Measurements from ENCODE around the gene PDLIM1.

The PDLIM1 gene

DNA sequence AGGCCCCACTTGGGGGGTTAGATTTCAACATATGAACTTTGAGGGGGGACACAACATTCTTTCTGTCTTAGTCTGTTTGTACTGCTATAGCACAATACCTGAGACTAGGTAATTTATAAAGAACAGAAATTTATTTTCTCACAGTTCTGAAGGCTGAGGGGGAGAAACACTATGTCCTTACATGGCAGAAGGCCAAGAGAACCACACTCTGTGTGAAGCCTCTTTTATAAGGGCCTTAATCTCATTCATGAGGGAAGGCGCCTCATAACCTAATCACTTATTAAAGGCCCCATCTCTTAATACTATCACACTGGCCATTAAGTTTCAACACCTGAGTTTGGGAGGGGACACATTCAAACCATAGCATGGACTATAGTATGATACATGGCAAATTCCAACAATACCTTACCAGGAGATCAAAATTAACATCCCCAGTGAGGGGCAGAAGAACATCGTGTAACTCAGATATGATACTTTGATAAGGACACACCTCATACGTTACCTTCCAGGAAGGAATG is 9.3 kb upstream of the PDLIM1 start:
- no peaks in the 10 kb centered on the region for H3K36me3 ChIP-seq (ENCODE audit: control insufficient read depth, insufficient read depth, low read length)
- no peak overlapping the region for H3K4me3 ChIP-seq (replicated peaks; ENCODE audit: low read depth, low read length)
- H3K27me3 ChIP-seq (replicated peaks; ENCODE audit: control insufficient read depth, insufficient read depth, low read length), result no peaks in the 10 kb centered on the region
- TF ChIP-seq, protein P1, sequence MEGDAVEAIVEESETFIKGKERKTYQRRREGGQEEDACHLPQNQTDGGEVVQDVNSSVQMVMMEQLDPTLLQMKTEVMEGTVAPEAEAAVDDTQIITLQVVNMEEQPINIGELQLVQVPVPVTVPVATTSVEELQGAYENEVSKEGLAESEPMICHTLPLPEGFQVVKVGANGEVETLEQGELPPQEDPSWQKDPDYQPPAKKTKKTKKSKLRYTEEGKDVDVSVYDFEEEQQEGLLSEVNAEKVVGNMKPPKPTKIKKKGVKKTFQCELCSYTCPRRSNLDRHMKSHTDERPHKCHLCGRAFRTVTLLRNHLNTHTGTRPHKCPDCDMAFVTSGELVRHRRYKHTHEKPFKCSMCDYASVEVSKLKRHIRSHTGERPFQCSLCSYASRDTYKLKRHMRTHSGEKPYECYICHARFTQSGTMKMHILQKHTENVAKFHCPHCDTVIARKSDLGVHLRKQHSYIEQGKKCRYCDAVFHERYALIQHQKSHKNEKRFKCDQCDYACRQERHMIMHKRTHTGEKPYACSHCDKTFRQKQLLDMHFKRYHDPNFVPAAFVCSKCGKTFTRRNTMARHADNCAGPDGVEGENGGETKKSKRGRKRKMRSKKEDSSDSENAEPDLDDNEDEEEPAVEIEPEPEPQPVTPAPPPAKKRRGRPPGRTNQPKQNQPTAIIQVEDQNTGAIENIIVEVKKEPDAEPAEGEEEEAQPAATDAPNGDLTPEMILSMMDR (IDR thresholded peaks at IDR 0.05; ENCODE audit: insufficient read depth, low read length, poor library complexity, severe bottlenecking), result no peak
- DNase-seq (ENCODE audit: extremely low read depth, insufficient read length), result no peak

DNA sequence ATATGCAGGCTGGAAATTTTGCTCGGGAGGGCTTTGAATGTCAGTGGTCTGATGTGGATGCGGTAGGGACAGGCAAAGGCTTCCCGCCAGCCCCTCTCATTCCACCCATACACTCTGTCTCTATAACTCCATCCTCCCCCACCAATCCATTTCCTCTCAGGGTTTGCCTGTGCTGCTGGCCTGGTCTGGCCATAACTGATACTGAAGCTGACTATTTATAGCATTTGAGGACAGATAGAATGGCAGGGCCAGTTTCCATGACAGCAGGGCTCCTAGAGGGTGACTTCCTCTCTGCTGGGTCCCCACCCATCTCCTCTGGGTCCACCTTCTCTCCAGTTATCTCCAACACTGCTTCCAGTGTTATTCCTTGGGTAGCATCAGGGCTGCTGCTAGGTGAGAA is 6.6 kb upstream of the PDLIM1 start:
- peak; percentile 47 for DNase-seq (ENCODE audit: extremely low read depth, insufficient read length)
- no peaks in the 10 kb centered on the region for H3K27me3 ChIP-seq (replicated peaks; ENCODE audit: control insufficient read depth, insufficient read depth, low read length)
- TF ChIP-seq, protein P1 (IDR thresholded peaks at IDR 0.05; ENCODE audit: insufficient read depth, low read length, poor library complexity, severe bottlenecking), result no peak
- H3K4me3 ChIP-seq (replicated peaks; ENCODE audit: low read depth, low read length), result no peak overlapping the region
- H3K36me3 ChIP-seq (ENCODE audit: control insufficient read depth, insufficient read depth, low read length), result no peaks in the 10 kb centered on the region

DNA sequence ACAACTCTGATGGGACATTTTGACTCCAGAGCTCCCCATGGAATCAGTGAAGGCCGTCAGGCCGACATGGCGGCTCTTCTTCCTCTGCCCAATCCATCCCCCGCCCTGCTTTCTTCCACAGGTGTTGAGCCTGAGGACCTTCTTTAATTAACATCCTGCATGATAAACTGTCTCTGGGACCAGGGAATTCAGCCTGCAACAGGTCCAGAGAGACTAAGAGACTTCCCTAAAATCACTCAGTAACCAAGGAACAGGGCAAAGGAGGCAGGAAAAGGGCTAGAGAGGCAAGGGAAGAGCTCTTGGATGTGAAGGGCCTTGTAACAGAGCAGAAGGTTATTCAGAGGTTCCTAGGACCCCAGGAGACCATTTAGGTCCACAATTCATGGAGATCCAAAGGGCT is 6.0 kb upstream of the PDLIM1 start:
- DNase-seq (ENCODE audit: extremely low read depth, insufficient read length), result no peak
- TF ChIP-seq, protein P1 (IDR thresholded peaks at IDR 0.05; ENCODE audit: insufficient read depth, low read length, poor library complexity, severe bottlenecking), result no peak
- Histone ChIP-seq H3K4me3 (replicated peaks; ENCODE audit: low read depth, low read length) (no peak overlapping the region), H3K27me3 (replicated peaks; ENCODE audit: control insufficient read depth, insufficient read depth, low read length) (no peaks in the 10 kb centered on the region), H3K36me3 (ENCODE audit: control insufficient read depth, insufficient read depth, low read length) (no peaks in the 10 kb centered on the region)

DNA sequence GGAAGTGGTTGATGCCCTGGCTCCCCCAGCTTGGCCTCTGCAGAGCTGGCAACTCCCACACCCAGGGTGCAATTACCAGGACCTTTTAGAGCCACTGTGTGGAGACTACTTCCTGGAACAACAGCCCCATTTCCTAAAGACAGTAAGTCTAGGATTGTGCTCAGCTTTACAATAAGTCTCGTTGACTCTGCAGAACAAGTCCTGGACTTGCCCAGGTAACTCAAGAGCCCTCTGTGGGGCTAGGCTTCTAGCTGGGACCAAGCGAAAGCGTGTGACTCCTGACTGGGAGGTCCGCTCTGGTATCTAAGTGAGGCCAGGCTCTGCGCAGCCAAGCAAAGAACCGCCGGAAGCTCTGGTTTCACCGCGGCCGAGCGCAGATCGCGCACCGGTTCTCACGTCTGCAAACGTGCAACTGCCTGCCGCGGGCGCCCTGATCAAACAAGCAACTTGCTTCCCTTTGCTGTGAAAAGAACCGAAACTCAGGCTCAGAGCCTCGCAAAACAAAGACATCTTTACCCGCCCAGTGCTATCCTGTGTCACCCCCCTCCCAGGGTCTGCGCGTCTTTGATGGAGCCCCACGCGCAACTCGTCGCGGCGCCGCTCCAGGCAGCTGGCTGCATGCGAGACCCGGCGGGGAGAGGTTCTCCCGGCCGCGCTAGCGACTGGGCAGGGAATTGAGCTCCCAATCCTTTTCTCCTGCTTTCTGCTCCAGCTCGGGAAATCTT is 4.4 kb upstream of the PDLIM1 start:
- H3K4me3 ChIP-seq (replicated peaks; ENCODE audit: low read depth, low read length), result peak overlapping the region; percentile 23

DNA sequence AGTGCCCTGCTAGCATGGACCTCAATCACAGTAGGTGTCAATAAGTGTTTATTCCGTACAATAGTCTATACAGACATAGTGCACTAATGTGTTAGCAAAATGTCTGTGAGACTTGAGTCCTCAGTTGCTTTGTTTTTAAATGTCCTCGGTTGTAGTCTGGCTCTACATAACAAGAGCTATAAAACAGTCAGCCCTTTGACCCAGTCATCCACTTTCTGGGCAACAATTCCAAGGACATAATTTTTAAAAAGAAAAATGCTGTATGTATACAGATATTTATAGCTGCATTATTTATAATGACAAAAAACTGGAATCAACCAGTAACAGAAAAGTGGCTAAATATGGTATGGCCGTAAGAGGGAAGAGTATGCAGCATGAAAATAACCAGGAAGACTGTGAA is 2.8 kb upstream of the PDLIM1 start:
- TF ChIP-seq, protein P1 (IDR thresholded peaks at IDR 0.05; ENCODE audit: insufficient read depth, low read length, poor library complexity, severe bottlenecking), result no peak
- Histone ChIP-seq H3K4me3 (replicated peaks; ENCODE audit: low read depth, low read length) (no peak overlapping the region), H3K27me3 (replicated peaks; ENCODE audit: control insufficient read depth, insufficient read depth, low read length) (no peaks in the 10 kb centered on the region), H3K36me3 (ENCODE audit: control insufficient read depth, insufficient read depth, low read length) (peaks cover 2% of the 10 kb centered on the region; the same call in 1 of the 2 replicates)
- no peak for DNase-seq (ENCODE audit: extremely low read depth, insufficient read length)

More for the DNA sequence above, 4.4 kb upstream of the PDLIM1 start:
- DNase-seq (ENCODE audit: extremely low read depth, insufficient read length), result peak; percentile 98
- no peaks in the 10 kb centered on the region for H3K36me3 ChIP-seq (ENCODE audit: control insufficient read depth, insufficient read depth, low read length)
- TF ChIP-seq, protein P1 (IDR thresholded peaks at IDR 0.05; ENCODE audit: insufficient read depth, low read length, poor library complexity, severe bottlenecking), result no peak
- H3K27me3 ChIP-seq (replicated peaks; ENCODE audit: control insufficient read depth, insufficient read depth, low read length), result no peaks in the 10 kb centered on the region
